ENCODE results near the gene TMEM239.
"Not testable (repeated sequence)": the region's sequence is repeated elsewhere in the genome, so short reads cannot be mapped to it uniquely, and the experiment has no call there.

Gene TMEM239

GRCh38 chr20:2822073-2822472, 5.9 kb downstream of the TMEM239 start:
- no peak for DNase-seq

- DNase-seq = no peak
Measured at GRCh38 chr20:2825761-2826160, 9.6 kb downstream of the TMEM239 start.

- DNase-seq = no peak
Measured at GRCh38 chr20:2826655-2827054, 10.5 kb downstream of the TMEM239 start.

- DNase-seq = no peak
Measured at GRCh38 chr20:2829376-2829775, 13.2 kb downstream of the TMEM239 start.

- not testable (repeated sequence) for DNase-seq
Measured at GRCh38 chr20:2831206-2831605, 15.0 kb downstream of the TMEM239 start.

GRCh38 chr20:2833761-2834160, 17.6 kb downstream of the TMEM239 start:
- no peak for DNase-seq

GRCh38 chr20:2834401-2835110, 18.4 kb downstream of the TMEM239 start:
- DNase-seq = no peak

GRCh38 chr20:2835331-2835796, 19.2 kb downstream of the TMEM239 start:
- DNase-seq = no peak

GRCh38 chr20:2836035-2836434, 19.9 kb downstream of the TMEM239 start:
- DNase-seq = no peak

- DNase-seq = no peak
Measured at GRCh38 chr20:2837221-2837960, 21.2 kb downstream of the TMEM239 start.

GRCh38 chr20:2838170-2838797, 22.1 kb downstream of the TMEM239 start:
- DNase-seq = no peak

GRCh38 chr20:2838847-2839671, 22.9 kb downstream of the TMEM239 start:
- DNase-seq = no peak

- no peak for DNase-seq
Measured at GRCh38 chr20:2839732-2840137, 23.6 kb downstream of the TMEM239 start.

GRCh38 chr20:2840138-2840966, 24.2 kb downstream of the TMEM239 start, which contains the start of the genes PCED1A and VPS16:
TSS of gene PCED1A (minus strand) at chr20:2840655. CDS start at chr20:2839912, 743 bp downstream.
TSS of gene VPS16 (plus strand) at chr20:2840745. CDS start at chr20:2840775, 30 bp downstream.
- peak; percentile 70 for DNase-seq

- no peak for DNase-seq
Measured at GRCh38 chr20:2840967-2841531, 24.9 kb downstream of the TMEM239 start.

- DNase-seq = no peak
Measured at GRCh38 chr20:2845607-2846006, 29.4 kb downstream of the TMEM239 start.

GRCh38 chr20:2846698-2847097, 30.5 kb downstream of the TMEM239 start:
- DNase-seq = no peak

GRCh38 chr20:2847802-2848201, 31.6 kb downstream of the TMEM239 start:
- no peak for DNase-seq

- DNase-seq = no peak
Measured at GRCh38 chr20:2849529-2849928, 33.4 kb downstream of the TMEM239 start.

GRCh38 chr20:2851086-2851485, 34.9 kb downstream of the TMEM239 start:
- DNase-seq = no peak

- no peak for DNase-seq
Measured at GRCh38 chr20:2858591-2858990, 42.4 kb downstream of the TMEM239 start.

Data from NCI-H526 treated with DMSO at 0.1 percent for 48 hours (cell line).